ENCODE measurements around the gene RPL27A. TPM values are rescaled to one million over a fixed set of nuclear protein-coding genes. Genes with fewer than 3 reads are reported as not detected.

Gene RPL27A
- total RNA-seq, 1 donor, result 673 TPM

DNA sequence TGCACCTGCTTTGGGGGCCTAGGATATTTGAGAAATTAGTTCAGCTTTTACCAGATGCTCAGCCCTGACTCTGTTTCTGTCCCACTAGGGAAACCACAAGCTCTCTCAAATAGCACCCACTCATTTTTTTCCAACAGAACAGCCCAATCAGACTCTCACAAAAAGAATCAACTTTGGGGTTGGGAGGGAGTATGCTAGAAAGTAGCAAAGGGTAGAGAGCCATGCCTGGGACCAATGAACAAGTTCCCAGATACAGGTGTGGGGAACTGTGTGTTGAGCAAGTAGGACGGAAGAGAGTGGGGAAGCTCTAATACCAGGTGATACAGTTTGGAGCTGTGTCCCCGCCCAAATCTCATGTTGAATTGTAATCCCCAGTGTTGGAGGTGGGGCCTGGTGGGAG is 41.3 kb upstream of the RPL27A start:
- H3K4me3 ChIP-seq (ENCODE audit: low read depth, low read length), result no peak overlapping the region
- no peak for DNase-seq (ENCODE audit: low read depth)
- TF ChIP-seq, protein P1, sequence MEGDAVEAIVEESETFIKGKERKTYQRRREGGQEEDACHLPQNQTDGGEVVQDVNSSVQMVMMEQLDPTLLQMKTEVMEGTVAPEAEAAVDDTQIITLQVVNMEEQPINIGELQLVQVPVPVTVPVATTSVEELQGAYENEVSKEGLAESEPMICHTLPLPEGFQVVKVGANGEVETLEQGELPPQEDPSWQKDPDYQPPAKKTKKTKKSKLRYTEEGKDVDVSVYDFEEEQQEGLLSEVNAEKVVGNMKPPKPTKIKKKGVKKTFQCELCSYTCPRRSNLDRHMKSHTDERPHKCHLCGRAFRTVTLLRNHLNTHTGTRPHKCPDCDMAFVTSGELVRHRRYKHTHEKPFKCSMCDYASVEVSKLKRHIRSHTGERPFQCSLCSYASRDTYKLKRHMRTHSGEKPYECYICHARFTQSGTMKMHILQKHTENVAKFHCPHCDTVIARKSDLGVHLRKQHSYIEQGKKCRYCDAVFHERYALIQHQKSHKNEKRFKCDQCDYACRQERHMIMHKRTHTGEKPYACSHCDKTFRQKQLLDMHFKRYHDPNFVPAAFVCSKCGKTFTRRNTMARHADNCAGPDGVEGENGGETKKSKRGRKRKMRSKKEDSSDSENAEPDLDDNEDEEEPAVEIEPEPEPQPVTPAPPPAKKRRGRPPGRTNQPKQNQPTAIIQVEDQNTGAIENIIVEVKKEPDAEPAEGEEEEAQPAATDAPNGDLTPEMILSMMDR (IDR thresholded peaks at IDR 0.05; ENCODE audit: insufficient read depth, low read depth, low read length), result no peak

DNA sequence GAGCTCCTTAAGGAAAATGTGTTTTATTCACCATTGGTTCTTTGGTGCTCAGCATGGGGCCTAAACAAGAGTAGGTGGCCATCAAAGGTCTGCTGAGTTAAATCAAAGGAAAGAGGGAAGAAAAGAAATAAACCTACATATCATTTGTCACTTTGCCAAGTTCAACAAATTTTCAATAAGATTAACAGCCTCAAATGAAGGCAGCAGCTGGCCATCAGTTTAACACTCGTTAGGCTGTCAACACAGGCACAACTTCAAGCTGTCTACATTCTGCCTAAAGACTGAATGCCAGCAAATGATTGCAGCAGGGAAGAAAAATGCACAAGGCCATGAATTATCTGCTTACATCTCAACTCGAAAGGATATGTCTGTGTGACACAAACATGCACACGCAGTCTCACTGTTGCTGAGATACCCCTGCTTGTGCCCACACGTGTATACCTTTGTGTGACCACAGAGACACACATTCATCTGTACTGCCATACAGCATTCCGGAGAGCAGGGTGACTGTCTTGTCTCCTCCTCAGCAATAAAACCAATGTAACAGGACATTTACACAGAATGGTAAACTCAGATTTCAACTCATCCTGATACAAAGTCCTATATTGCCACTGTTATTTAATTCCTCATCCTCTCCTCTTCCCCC is 40.3 kb upstream of the RPL27A start:
- TF ChIP-seq, protein P1 (IDR thresholded peaks at IDR 0.05; ENCODE audit: insufficient read depth, low read depth, low read length), result no peak
- H3K4me3 ChIP-seq (ENCODE audit: low read depth, low read length), result no peak overlapping the region
- no peak for DNase-seq (ENCODE audit: low read depth)

DNA sequence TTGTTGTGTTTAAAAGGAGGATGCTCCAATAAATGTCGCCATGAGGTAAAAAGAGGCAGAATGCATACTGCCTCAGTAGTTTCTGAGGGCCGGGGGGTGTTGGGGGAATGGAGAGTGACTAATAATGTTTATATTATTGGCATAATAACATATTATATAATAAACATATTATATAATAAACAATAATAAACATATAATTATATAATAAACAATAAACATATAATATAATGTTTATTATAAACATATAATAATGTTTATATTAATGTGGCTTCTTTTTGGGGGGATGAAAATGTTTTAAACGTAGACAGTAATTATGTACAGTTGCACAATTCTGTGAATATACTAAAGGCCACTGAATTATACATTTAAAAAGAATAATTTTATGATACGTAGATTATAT is 35.7 kb upstream of the RPL27A start:
- TF ChIP-seq, protein P1 (IDR thresholded peaks at IDR 0.05; ENCODE audit: insufficient read depth, low read depth, low read length), result no peak
- DNase-seq (ENCODE audit: low read depth), result no peak
- no peak overlapping the region for H3K4me3 ChIP-seq (ENCODE audit: low read depth, low read length)

DNA sequence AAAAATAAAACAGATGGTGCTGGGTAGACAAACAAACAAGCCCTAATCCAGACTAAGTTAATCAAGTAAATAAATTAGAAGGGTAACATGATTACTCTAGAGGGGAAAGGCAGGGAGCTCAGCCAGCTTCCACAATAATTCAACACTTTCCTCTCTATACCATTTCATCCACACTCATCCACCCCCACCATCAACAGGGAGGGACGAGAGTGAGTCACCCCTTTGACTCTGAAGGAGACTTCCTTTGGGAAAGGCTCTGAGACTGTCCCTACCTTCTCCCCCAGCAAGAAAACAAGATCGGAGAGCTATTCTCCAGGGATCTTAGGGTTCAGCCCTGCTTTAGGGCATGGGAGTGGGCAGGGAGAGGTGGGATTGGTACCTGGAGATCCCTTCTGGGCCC is 33.2 kb upstream of the RPL27A start:
- TF ChIP-seq, protein P1 (IDR thresholded peaks at IDR 0.05; ENCODE audit: insufficient read depth, low read depth, low read length), result no peak
- H3K4me3 ChIP-seq (ENCODE audit: low read depth, low read length), result no peak overlapping the region
- peak; percentile 16 for DNase-seq (ENCODE audit: low read depth)

DNA sequence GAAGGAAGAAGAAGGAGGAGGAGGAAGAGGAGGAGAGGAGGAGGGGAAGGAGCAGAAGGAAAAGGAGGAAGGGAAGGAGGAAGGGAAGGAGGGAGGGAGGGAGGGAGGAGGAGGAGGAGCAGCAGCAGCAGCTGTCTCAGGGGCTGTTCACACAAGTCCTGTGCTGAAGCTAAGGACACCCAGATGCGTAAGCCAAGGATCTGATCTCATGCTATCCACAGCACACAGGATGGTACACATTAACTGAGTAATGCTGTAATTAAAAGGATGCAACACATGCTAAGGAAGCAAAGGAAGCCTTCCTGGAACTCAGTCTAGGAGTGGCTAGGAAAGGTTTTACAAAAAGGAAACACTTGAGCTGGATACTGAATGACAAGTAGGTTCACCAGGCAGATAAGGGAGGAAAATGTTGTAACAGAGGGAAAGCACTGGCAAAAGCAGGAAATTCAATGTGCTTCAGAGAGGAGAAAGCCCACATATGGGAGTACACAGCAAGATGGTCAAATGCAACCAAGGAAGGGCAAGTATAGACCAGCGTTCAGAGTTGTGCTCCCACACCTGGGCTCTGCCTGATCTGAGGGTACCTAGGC is 32.1 kb upstream of the RPL27A start:
- DNase-seq (ENCODE audit: low read depth), result no peak
- TF ChIP-seq, protein P1 (IDR thresholded peaks at IDR 0.05; ENCODE audit: insufficient read depth, low read depth, low read length), result no peak
- H3K4me3 ChIP-seq (ENCODE audit: low read depth, low read length), result no peak overlapping the region

DNA sequence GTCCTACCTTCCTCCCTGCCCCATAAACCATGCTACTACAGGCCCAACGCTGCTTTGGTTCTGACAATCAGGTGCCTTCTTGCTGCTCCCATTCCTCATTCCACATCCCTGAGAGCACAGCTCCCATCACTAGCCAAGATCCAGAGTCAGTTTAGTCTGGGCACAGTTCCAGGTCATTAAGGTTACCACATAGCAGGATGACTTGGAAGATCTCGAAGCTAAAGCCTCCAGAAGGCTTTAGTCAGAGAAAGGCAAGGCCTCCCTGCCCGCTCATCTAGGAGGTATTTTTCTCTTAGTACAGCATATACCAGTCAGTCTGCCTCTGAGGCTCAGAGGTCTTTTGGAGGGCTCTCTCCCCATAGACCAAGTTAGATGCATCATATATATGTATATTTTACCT is 30.5 kb upstream of the RPL27A start:
- H3K4me3 ChIP-seq (ENCODE audit: low read depth, low read length), result no peak overlapping the region
- TF ChIP-seq, protein P1 (IDR thresholded peaks at IDR 0.05; ENCODE audit: insufficient read depth, low read depth, low read length), result no peak
- peak; percentile 88 for DNase-seq (ENCODE audit: low read depth)

DNA sequence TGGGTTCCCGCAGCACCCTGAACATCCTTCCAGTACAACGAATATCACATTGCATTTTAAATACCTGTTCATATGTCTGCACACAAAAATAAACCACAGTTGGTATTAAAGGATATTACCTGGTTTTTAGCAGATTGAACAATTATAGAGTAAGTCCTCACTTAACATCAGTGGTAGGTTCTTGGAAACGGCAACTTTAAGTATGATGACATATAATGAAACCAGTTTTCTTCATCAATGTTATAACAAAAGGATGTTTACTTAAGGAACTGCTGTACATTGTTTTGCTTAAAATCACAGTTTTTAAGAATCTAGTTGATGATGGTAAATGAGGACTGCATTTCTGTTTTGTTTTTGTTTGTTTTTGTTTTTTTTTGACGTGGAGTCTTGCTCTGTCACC is 28.1 kb upstream of the RPL27A start:
- no peak for DNase-seq (ENCODE audit: low read depth)

More for the DNA sequence above, 28.1 kb upstream of the RPL27A start:
- H3K4me3 ChIP-seq (ENCODE audit: low read depth, low read length), result no peak overlapping the region
- TF ChIP-seq, protein P1 (IDR thresholded peaks at IDR 0.05; ENCODE audit: insufficient read depth, low read depth, low read length), result no peak
